SK-N-SH (cell line): ENCODE results near the gene ADCY1. TPM values are rescaled to one million over a fixed set of nuclear protein-coding genes. Genes with fewer than 3 reads are reported as not detected.

Source experiments
- CTCF ChIA-PET: fragments of 300-600, 350-600 bp; formaldehyde crosslinking; extraction: SDS; loops from one replicate; lab custom pipeline; 2021; lab: Yijun Ruan, JAX
- POLR2A ChIA-PET: fragments of 350-600 bp; sonication (Branson Sonifier 250); formaldehyde crosslinking; extraction: SDS; loops from one replicate; lab custom pipeline; 2020; ENCODE audit warnings: antibody characterized with exemption, inconsistent platforms; lab: Yijun Ruan, JAX
- DNase-seq: peaks from one replicate; pipeline ENCODE4 v3.0.0; 2012
- H2AFZ ChIP-seq: fragments of 200-600 bp; sonication (generic); 2 replicates; pipeline ENCODE4 v1.8.1; 2016; ENCODE audit warnings: antibody characterized with exemption, mild to moderate bottlenecking, low read depth
- H3F3A ChIP-seq: fragments of 200-600 bp; sonication (generic); replicated peaks from 2 replicates; pipeline ENCODE3; 2016; ENCODE audit warnings: antibody characterized with exemption, mild to moderate bottlenecking; ENCODE audit not compliant: insufficient read depth
- H3K27ac ChIP-seq, 2 experiments: fragments of 200-500 bp in 1 of 2; fragments of 200-600 bp in 1 of 2; sonication (Bioruptor generic) in 1 of 2; sonication (generic), shearing (Covaris generic) in 1 of 2; 2 replicates each; pipeline versions ENCODE4 v1.5.1 to v1.6.1; 2014 to 2016; ENCODE audit warnings: low read depth in 2 of 2, inconsistent platforms in 1 of 2, low read length in 1 of 2, mild to moderate bottlenecking in 1 of 2, mixed read lengths in 1 of 2
- H3K27me3 ChIP-seq: fragments of 200-600 bp; sonication (generic), shearing (Covaris generic); 2 replicates; pipeline ENCODE4 v1.6.1; 2016; ENCODE audit warnings: mixed run types; ENCODE audit not compliant: insufficient read depth
- H3K36me3 ChIP-seq, 2 experiments: fragments of 200-500 bp in 1 of 2; fragments of 200-600 bp in 1 of 2; sonication (Bioruptor generic) in 1 of 2; sonication (generic) in 1 of 2; replicated peaks in 1 of 2; 2 replicates each; pipeline versions ENCODE3 to v1.5.1; 2014 to 2016; ENCODE audit warnings: low read length in 1 of 2, mild to moderate bottlenecking in 1 of 2; ENCODE audit not compliant: insufficient read depth in 2 of 2, control insufficient read depth in 1 of 2
- H3K4me1 ChIP-seq, 2 experiments: fragments of 200-500 bp in 1 of 2; fragments of 200-600 bp in 1 of 2; sonication (Bioruptor generic) in 1 of 2; sonication (generic), shearing (Covaris generic) in 1 of 2; 2 replicates each; pipeline versions ENCODE4 v1.5.1 to v1.6.1; 2014 to 2016; ENCODE audit warnings: low read depth in 1 of 2, low read length in 1 of 2, mixed run types in 1 of 2; ENCODE audit not compliant: insufficient read depth in 2 of 2, control insufficient read depth in 1 of 2
- H3K4me2 ChIP-seq: fragments of 200-600 bp; sonication (generic), shearing (Covaris generic); 2 replicates; pipeline ENCODE4 v1.6.1; 2017; ENCODE audit warnings: mixed run types
- H3K4me3 ChIP-seq, 2 experiments: fragments of 200-500 bp in 1 of 2; fragments of 200-600 bp in 1 of 2; sonication (Bioruptor generic) in 1 of 2; sonication (generic), shearing (Covaris generic) in 1 of 2; 2 replicates each; pipeline versions ENCODE4 v1.5.1 to v1.8.1; 2014 to 2016; ENCODE audit warnings: low read depth in 2 of 2, inconsistent platforms in 1 of 2, low read length in 1 of 2, mild to moderate bottlenecking in 1 of 2, mixed read lengths in 1 of 2, moderate library complexity in 1 of 2
- H3K79me2 ChIP-seq: fragments of 200-600 bp; sonication (generic); 2 replicates; pipeline ENCODE4 v1.8.1; 2017; ENCODE audit warnings: mild to moderate bottlenecking; ENCODE audit not compliant: insufficient read depth
- H3K9ac ChIP-seq: fragments of 200-600 bp; sonication (generic); 2 replicates; pipeline ENCODE4 v1.6.1; 2017; ENCODE audit warnings: mixed run types
- H3K9me2 ChIP-seq: fragments of 200-600 bp; sonication (generic); 2 replicates; pipeline ENCODE4 v1.6.1; 2017; ENCODE audit warnings: mixed run types
- H3K9me3 ChIP-seq: fragments of 200-600 bp; sonication (generic); 2 replicates; pipeline ENCODE4 v1.6.1; 2017; ENCODE audit warnings: mixed run types, mild to moderate bottlenecking, moderate library complexity
- H4K20me1 ChIP-seq: fragments of 200-600 bp; sonication (generic); 2 replicates; pipeline ENCODE4 v1.6.1; 2017; ENCODE audit warnings: mild to moderate bottlenecking, mixed run types; ENCODE audit not compliant: insufficient read depth
- ELF1 ChIP-seq: IDR thresholded peaks from 2 replicates; pipeline ENCODE4 v1.4.0; 2012
- EP300 ChIP-seq, 2 experiments: IDR thresholded peaks; 2 replicates each; pipeline versions ENCODE4 v1.4.0 to v1.6.1; 2012; ENCODE audit warnings: borderline replicate concordance in 1 of 2, low read depth in 1 of 2, low read length in 1 of 2
- MXI1 ChIP-seq: IDR thresholded peaks from 2 replicates; pipeline ENCODE4 v1.6.1; 2012; ENCODE audit warnings: mild to moderate bottlenecking, low read depth, low read length, improper control_type of control experiment
- NFIC ChIP-seq: IDR thresholded peaks from 2 replicates; pipeline ENCODE4 v1.4.0; 2012; ENCODE audit warnings: borderline replicate concordance
- NRF1 ChIP-seq: IDR thresholded peaks from 2 replicates; pipeline ENCODE4 v1.6.1; 2012; ENCODE audit warnings: low read depth, mild to moderate bottlenecking, low read length
- POLR2AphosphoS5 ChIP-seq: IDR thresholded peaks from 2 replicates; pipeline ENCODE4 v1.6.1; 2012; ENCODE audit warnings: low read depth, low read length
- RAD21 ChIP-seq: IDR thresholded peaks from 2 replicates; pipeline ENCODE4 v1.6.1; 2012; ENCODE audit warnings: mild to moderate bottlenecking, low read length
- TEAD4 ChIP-seq: IDR thresholded peaks from 2 replicates; pipeline ENCODE4 v1.4.0; 2012; ENCODE audit warnings: mild to moderate bottlenecking, borderline replicate concordance; ENCODE audit not compliant: insufficient read depth
- USF2 ChIP-seq: fragments of 150-350 bp; IDR thresholded peaks from 2 replicates; pipeline ENCODE4 v1.6.1; 2017; ENCODE audit warnings: antibody characterized with exemption, low read length, low read depth, borderline replicate concordance
- WGBS: methylation state at CpG from one replicate; pipeline ENCODE4 v1.1.6; 2017; ENCODE audit warnings: low lambda C conversion rate; 5-methylcytosine and 5-hydroxymethylcytosine counted together
- polyA plus RNA-seq, 3 experiments: library from polyadenylated mRNA; depleted of rRNA; stranded (reverse); fragments of >200 nt; gene quantifications; 2 replicates each; pipeline ENCODE4 v1.2.3, GENCODE V29; 2012
- TF ChIP-seq, protein P1 (sequence below): IDR thresholded peaks from 2 replicates; pipeline ENCODE4 v1.4.0; 2012; ENCODE audit warnings: low read depth, borderline replicate concordance
- TF ChIP-seq, protein P2 (sequence below): fragments of 200-600 bp; sonication (generic); IDR thresholded peaks from 2 replicates; pipeline ENCODE4 v1.6.1; 2017; ENCODE audit warnings: antibody characterized with exemption, mild to moderate bottlenecking, moderate library complexity

The ADCY1 gene
- polyA plus RNA-seq, 1 of the 3 experiments (the other 2 are of a cell fraction) = 0.16 TPM

- POLR2A ChIA-PET = no interaction called here
- Histone ChIP-seq H3K79me2 (no peaks in the 10 kb centered on the region), H3K4me3 (no peak overlapping the region), H3K9me3 (no peaks in the 10 kb centered on the region), H4K20me1 (no peaks in the 10 kb centered on the region), H3K27ac (no peak overlapping the region), H3K9ac (no peak overlapping the region), H3K9me2 (no peaks in the 10 kb centered on the region), H3F3A (no peaks in the 10 kb centered on the region), H3K4me1 (peaks cover 0 to 4% of the 10 kb centered on the region in 2 experiments; a peak in 1 of 4 replicates), H3K4me2 (no peak overlapping the region), H2AFZ (no peak overlapping the region), H3K36me3 (no peaks in the 10 kb centered on the region), H3K27me3 (no peaks in the 10 kb centered on the region)
- CTCF ChIA-PET = interaction anchor here (0.7 to 2.1 kb wide), 7 partner anchors 8 to 58 kb away, joined by 3 to 13 read pairs (median 3); no protein-coding TSS in a partner anchor
- TF ChIP-seq POLR2AphosphoS5 (no peak), TEAD4 (no peak), ELF1 (no peak), NFIC (no peak), USF2 (no peak), NRF1 (no peak), MXI1 (no peak), RAD21 (peak; percentile 27; the same call in 1 of the 2 replicates), EP300 (IDR thresholded peaks at IDR 0.05; ENCODE audit: borderline replicate concordance in 1 of 2, low read depth in 1 of 2, low read length in 1 of 2) (no peak)
- TF ChIP-seq, protein P1, sequence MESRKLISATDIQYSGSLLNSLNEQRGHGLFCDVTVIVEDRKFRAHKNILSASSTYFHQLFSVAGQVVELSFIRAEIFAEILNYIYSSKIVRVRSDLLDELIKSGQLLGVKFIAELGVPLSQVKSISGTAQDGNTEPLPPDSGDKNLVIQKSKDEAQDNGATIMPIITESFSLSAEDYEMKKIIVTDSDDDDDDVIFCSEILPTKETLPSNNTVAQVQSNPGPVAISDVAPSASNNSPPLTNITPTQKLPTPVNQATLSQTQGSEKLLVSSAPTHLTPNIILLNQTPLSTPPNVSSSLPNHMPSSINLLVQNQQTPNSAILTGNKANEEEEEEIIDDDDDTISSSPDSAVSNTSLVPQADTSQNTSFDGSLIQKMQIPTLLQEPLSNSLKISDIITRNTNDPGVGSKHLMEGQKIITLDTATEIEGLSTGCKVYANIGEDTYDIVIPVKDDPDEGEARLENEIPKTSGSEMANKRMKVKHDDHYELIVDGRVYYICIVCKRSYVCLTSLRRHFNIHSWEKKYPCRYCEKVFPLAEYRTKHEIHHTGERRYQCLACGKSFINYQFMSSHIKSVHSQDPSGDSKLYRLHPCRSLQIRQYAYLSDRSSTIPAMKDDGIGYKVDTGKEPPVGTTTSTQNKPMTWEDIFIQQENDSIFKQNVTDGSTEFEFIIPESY = no peak
- TF ChIP-seq, protein P2, sequence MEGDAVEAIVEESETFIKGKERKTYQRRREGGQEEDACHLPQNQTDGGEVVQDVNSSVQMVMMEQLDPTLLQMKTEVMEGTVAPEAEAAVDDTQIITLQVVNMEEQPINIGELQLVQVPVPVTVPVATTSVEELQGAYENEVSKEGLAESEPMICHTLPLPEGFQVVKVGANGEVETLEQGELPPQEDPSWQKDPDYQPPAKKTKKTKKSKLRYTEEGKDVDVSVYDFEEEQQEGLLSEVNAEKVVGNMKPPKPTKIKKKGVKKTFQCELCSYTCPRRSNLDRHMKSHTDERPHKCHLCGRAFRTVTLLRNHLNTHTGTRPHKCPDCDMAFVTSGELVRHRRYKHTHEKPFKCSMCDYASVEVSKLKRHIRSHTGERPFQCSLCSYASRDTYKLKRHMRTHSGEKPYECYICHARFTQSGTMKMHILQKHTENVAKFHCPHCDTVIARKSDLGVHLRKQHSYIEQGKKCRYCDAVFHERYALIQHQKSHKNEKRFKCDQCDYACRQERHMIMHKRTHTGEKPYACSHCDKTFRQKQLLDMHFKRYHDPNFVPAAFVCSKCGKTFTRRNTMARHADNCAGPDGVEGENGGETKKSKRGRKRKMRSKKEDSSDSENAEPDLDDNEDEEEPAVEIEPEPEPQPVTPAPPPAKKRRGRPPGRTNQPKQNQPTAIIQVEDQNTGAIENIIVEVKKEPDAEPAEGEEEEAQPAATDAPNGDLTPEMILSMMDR = peak; percentile 49
- 67% methylated on average over 19 of the region's 20 CpGs for WGBS
- no peak for DNase-seq
These were observed 89.2 kb downstream of the ADCY1 start for GRCh38 chr7:45663167-45663921.
